Measurements from ENCODE around the gene PLXNA4. TPM values are rescaled to one million over a fixed set of nuclear protein-coding genes. Genes with fewer than 3 reads are reported as not detected.
"Not testable (repeated sequence)": the region's sequence is repeated elsewhere in the genome, so short reads cannot be mapped to it uniquely, and the experiment has no call there.

The PLXNA4 gene
- polyA plus RNA-seq, 1 experiment, result 0.22 TPM

GRCh38 chr7:132179080-132179430 is 397.2 kb downstream of the PLXNA4 start:
- ChIA-PET CTCF (interaction anchor here (0.7 kb wide), 1 partner anchor 176 kb away, joined by 4 read pairs; no protein-coding TSS in a partner anchor), POLR2A (no interaction called here)
- no peak for TF ChIP-seq CTCF (IDR thresholded peaks at IDR 0.05; ENCODE audit: insufficient read depth, low read depth, low read length)
- Histone ChIP-seq H3K27me3 (ENCODE audit: control insufficient read depth, insufficient read depth, low read length) (no peaks in the 10 kb centered on the region), H3K36me3 (ENCODE audit: control insufficient read depth, insufficient read depth, low read length) (no peaks in the 10 kb centered on the region), H3K4me3 (ENCODE audit: low read depth, low read length) (no peak overlapping the region)
- no peak for DNase-seq (ENCODE audit: low read depth)

- POLR2A ChIA-PET; H3K36me3 ChIP-seq (ENCODE audit: control insufficient read depth, insufficient read depth, low read length); H3K27me3 ChIP-seq (ENCODE audit: control insufficient read depth, insufficient read depth, low read length); H3K4me3 ChIP-seq (ENCODE audit: low read depth, low read length); DNase-seq (ENCODE audit: low read depth): not testable (repeated sequence)
- CTCF ChIA-PET, result interaction anchor here (0.6 to 1.0 kb wide), 3 partner anchors 10 to 487 kb away, joined by 3 to 4 read pairs (median 3); no protein-coding TSS in a partner anchor
Observed at GRCh38 chr7:132178402-132179079, 397.7 kb downstream of the PLXNA4 start.

- CTCF ChIA-PET, result interaction anchor here (0.6 to 1.0 kb wide), 2 partner anchors 9 to 486 kb away, joined by 3 read pairs; no protein-coding TSS in a partner anchor
- Histone ChIP-seq H3K4me3 (ENCODE audit: low read depth, low read length) (no peak overlapping the region), H3K27me3 (ENCODE audit: control insufficient read depth, insufficient read depth, low read length) (no peaks in the 10 kb centered on the region), H3K36me3 (ENCODE audit: control insufficient read depth, insufficient read depth, low read length) (no peaks in the 10 kb centered on the region)
- TF ChIP-seq CTCF (IDR thresholded peaks at IDR 0.05; ENCODE audit: insufficient read depth, low read depth, low read length), result no peak
- DNase-seq (ENCODE audit: low read depth), result no peak
- POLR2A ChIA-PET, result no interaction called here
Observed at GRCh38 chr7:132177708-132178401, 398.4 kb downstream of the PLXNA4 start.

- H3K4me3 ChIP-seq (ENCODE audit: low read depth, low read length), result no peak overlapping the region
- no peaks in the 10 kb centered on the region for H3K27me3 ChIP-seq (ENCODE audit: control insufficient read depth, insufficient read depth, low read length)
- ChIA-PET CTCF (no interaction called here), POLR2A (no interaction called here)
- no peak for TF ChIP-seq CTCF (IDR thresholded peaks at IDR 0.05; ENCODE audit: insufficient read depth, low read depth, low read length)
- no peak for DNase-seq (ENCODE audit: low read depth)
- H3K36me3 ChIP-seq (ENCODE audit: control insufficient read depth, insufficient read depth, low read length), result no peaks in the 10 kb centered on the region
Observed at GRCh38 chr7:132176719-132177118, 399.6 kb downstream of the PLXNA4 start.

- no peak for TF ChIP-seq CTCF (IDR thresholded peaks at IDR 0.05; ENCODE audit: insufficient read depth, low read depth, low read length)
- ChIA-PET POLR2A (no interaction called here), CTCF (no interaction called here)
- H3K4me3 ChIP-seq (ENCODE audit: low read depth, low read length), result no peak overlapping the region
- no peaks in the 10 kb centered on the region for H3K36me3 ChIP-seq (ENCODE audit: control insufficient read depth, insufficient read depth, low read length)
- no peak for DNase-seq (ENCODE audit: low read depth)
- H3K27me3 ChIP-seq (ENCODE audit: control insufficient read depth, insufficient read depth, low read length), result no peaks in the 10 kb centered on the region
Observed at GRCh38 chr7:132171130-132171576, 405.1 kb downstream of the PLXNA4 start.
